Activated T-helper 1 cell treated with anti-CD3 and anti-CD28 coated beads, Interleukin-2, amount 50 U/mL, for 16 hours (primary cell): ENCODE measurements around the gene THG1L.
"Not testable (repeated sequence)": the region's sequence is repeated elsewhere in the genome, so short reads cannot be mapped to it uniquely, and the experiment has no call there.

Experiments
- DNase-seq, 2 donors: peaks; one replicate each; pipeline ENCODE4 v3.0.0-alpha.2; 2020; ENCODE audit warnings: low read depth in 1 of 2, low spot score in 1 of 2

The THG1L gene

GRCh38 chr5:157731272-157732129 is at the start of gene THG1L:
Gene THG1L, plus strand, starts transcription at chr5:157731420. Its CDS starts 21 bp downstream, at chr5:157731441.
- peak; percentile 96 for DNase-seq

GRCh38 chr5:157682257-157682656 is 49.0 kb upstream of the THG1L start:
- no peak for DNase-seq

DNA sequence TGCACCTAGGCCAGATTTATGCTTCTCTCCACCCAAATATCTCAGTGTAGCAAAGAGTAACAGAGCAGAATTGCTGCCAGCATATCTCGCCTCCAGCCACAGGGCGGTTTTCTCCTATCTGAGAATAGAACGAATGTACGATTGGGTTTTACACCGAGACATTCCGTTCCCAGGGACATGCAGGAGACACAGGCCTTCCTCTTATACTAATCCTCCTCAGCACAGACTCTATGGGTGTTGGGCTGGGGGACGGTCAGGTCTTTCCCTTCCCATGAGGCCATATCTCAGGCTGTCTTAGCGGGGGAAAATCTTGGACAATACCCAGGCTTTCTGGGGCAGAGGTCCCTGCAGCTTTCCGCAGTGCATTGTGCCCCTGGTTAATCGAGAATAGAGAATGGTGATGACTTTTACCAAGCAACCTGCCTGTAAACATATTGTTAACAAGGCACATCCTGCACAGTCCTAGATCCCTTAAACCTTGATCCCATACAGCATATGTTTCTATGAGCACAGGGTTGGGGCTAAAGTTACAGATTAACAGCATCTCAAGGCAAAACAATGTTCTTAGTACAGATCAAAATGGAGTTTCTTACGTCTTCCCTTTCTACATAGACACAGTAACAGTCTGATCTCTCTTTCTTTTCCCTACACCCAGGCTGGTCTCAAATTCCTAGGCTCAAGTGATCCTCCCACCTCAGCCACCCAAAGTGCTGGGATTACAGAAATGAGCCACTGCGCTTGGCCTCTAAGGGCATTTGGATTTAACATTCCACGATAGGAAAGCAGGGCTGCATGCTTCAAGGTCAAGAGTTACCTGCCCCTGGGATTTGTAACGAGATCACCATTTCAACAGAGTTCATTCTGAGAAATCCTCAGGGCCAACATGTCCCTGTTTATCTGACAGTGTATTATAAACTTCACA is 44.7 kb upstream of the THG1L start:
- not testable (repeated sequence) for DNase-seq

- no peak for DNase-seq
Observed at GRCh38 chr5:157687198-157687554, 44.0 kb upstream of the THG1L start.

GRCh38 chr5:157689942-157690689 is 41.1 kb upstream of the THG1L start:
- DNase-seq = no peak

DNA sequence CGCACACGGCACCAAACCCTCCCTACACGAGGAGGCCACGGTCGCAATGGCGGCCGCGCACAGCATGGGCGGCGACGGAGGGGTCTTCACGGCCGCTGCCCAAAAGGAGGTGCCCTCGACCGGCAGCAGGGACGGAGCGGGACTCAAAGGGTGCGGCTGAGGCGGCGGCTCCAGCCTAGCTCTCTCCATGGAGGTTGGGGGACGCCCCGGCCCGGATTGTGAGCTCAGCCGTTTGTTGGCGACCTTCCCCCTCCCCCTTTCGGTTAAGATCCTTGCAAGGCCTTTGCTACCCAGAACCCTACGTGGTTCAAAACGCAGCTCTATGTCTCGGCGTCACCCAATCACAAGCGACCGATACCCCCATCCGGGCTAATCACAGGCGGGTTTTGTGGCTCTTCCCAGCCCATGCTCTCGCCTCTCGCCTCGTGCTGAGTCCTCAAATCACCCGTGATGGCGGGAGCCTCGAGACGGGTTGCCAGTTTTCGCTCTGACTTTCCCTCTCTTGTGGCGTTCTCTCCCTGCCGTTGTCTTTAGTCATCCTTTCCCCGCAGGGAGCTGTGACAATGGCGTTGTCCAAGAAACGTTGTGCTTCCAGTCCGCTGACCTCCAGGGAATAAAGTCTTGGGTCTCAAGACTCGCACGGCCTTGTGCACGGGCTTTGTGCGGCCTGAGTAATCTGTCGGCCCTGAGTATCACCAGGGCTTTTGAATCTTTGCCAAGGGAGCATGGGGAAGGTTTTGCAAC is 40.4 kb upstream of the THG1L start:
- DNase-seq = no peak

GRCh38 chr5:157693816-157694215 is 37.4 kb upstream of the THG1L start:
- DNase-seq = not testable (repeated sequence)

DNA sequence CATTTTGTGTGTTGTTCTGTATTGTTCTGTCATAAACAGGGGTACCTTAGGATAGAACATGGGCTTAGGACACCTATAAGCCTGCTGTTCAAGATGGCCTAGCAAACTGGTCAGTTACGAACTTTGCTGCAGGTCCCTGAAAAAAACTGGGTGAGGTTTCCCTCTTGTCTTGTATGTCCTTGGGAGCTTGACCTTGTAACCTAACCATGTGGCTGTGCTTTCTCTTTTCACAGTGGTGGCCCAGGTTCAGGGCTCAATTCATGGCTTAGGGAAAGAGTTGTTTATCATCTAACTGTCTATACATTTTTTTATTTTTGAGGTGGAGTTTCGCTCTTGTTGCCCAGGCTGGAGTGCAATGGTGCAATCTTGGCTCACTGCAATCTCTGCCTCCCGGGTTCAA is 35.1 kb upstream of the THG1L start:
- DNase-seq = not testable (repeated sequence)

- not testable (repeated sequence) for DNase-seq
Observed at GRCh38 chr5:157698674-157699073, 32.5 kb upstream of the THG1L start.

DNA sequence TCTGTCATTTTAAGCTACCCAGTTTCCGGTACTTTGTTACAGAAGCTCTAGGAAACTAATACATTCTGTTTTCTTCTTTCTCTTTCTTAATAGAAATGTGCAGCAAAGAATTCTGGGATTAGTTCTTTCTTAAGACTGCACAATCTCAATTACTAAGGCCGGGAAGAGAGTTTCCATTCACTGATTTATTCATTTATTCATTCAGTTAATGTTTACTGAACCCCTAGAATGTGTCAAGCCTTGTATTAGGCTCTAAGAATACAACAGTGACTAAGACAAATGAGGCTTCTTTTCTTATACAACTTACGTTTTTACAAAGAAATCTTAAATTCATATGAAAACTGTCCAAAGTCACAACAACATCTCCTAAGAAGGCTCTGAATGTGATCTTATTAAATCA is 27.5 kb upstream of the THG1L start:
- DNase-seq = no peak

GRCh38 chr5:157708866-157709265 is 22.4 kb upstream of the THG1L start:
- no peak for DNase-seq

- no peak for DNase-seq
Observed at GRCh38 chr5:157709346-157709745, 21.9 kb upstream of the THG1L start.

DNA sequence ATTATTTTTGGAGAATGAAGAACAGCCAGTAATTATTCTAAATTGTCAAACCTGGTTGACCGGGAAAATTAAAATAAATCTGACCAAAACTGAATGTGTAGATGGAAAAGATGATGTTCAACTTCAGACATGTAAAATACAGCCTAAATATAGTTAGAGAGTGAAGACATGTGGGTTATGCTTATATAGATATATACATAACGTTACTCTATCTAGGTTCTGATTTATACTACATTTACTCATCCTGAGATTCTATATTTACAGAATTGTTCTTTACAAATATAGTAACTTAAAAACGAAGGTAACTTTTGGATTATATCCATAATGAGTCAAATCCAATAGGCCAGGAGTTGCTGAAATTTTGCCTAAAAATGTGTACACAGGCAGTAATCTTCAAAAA is 20.8 kb upstream of the THG1L start:
- no peak for DNase-seq

DNA sequence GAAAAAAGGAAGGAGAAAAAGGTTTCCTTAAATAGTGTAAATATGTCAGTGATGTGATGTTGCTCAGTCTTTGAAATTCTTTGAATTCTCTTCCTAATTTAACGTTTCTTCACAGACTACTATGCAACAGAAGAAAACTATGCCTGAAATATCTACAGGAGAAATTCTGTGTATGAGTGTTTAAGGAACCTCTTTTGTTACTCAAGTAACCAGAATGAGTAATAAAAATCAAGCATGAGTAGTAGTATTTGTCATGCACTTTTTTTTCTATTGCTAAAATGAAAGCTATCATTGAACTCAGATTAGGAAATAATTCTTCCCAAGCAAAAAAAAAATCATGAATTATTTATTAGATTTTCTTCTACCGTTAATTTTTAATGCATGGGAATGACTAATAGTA is 20.3 kb upstream of the THG1L start:
- no peak for DNase-seq

GRCh38 chr5:157713830-157714595 is 17.2 kb upstream of the THG1L start:
- no peak for DNase-seq

DNA sequence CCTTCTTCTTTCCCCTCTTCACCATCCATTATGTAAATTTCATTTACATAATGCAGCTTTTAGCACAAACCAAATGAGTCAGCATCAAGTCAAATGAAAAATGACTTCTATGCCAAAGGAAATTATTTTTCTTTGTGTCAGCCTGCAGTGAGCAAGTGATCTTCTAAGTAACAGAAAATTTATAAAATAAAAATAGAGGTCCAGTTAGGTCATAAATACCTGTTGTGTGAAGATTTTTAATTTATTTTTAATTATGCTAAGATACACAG is 16.7 kb upstream of the THG1L start:
- no peak for DNase-seq

DNA sequence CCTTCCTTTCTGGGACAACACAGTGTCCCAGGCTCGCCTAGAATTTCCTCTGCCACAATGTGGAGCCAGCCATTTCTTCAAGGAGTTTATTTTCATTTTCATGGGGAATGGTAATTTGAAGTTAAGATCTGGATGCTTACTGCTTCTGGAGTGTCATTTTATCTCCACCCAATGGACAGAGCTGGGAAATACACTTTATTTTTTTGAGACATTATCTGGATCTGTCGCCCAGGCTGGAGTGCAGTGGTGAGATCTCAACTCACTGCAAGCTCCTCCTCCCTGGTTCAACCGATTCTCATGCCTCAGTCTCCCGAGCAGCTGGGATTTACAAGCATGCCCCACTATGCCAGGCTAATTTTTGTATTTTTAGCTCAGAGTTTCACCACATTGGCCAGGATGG is 12.7 kb upstream of the THG1L start:
- no peak for DNase-seq

- no peak for DNase-seq
Observed at GRCh38 chr5:157719245-157719644, 12.0 kb upstream of the THG1L start.

DNA sequence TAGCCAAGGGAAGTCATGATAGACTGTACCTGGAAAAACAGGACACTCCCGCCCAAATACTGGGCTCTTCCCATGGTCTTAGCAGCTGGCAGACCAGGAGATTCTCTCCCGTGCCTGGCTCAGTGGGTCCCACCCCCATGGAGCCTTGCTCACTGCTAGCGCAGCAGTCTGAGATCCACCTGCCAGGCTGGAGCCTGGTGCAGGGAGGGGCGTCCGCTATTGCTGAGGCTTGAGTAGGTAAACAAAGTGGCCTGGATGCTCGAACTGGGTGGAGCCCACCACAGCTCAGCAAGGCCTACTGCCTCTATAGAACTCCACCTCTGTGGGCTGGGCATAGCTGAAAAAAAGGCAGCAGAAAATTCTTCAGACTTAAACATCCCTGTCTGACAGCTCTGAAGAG is 10.1 kb upstream of the THG1L start:
- DNase-seq = no peak

GRCh38 chr5:157722895-157723294 is 8.3 kb upstream of the THG1L start:
- DNase-seq = not testable (repeated sequence)
